Glomerular visceral epithelial cell (primary cell): ENCODE measurements around the gene MFN2.
A peak's percentile ranks its signal among the peaks of the same experiment; 100 is the strongest.
"Not testable (repeated sequence)": the region's sequence is repeated elsewhere in the genome, so short reads cannot be mapped to it uniquely, and the experiment has no call there.

ENCODE experiments used
- DNase-seq: peaks from one replicate; pipeline ENCODE4 v3.0.0-alpha.2; 2016; ENCODE audit errors: extremely low spot score

The MFN2 gene

DNA sequence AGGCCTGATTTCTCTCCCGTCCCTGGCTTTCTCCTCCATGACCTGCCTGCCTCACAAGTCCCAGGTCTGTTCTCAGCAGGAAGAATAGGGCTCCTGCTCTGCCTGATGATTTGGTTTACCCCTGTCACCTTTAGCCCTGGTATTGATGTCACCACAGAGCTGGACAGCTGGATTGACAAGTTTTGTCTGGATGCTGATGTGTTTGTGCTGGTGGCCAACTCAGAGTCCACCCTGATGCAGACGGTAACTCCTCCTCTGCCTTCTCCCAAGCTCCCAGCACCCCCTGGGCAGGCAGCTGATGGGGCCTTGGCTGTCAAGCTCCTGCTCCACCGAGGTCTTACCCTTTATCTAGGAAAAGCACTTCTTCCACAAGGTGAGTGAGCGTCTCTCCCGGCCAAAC lies 18.4 kb downstream of the MFN2 start:
- DNase-seq, result no peak

DNA sequence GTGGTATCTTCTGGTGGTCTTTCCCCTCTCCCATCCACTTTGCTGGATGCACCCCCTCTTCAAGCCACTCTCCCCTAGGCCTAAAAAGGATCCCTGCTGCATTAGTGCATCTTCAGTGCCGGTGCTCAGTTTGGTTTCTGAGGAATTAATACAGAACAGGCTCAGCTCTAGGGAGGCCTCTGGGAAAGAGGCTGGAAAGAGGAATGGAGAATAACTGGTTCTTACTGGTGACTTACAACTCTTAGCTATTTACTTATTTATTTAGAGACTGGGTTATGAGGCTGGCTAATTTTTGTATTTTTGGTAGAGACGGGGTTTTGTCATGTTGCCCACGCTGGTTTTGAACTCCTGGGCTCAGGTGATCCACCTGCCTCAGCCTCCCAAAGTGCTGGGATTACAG lies 19.0 kb downstream of the MFN2 start:
- DNase-seq, result no peak

DNA sequence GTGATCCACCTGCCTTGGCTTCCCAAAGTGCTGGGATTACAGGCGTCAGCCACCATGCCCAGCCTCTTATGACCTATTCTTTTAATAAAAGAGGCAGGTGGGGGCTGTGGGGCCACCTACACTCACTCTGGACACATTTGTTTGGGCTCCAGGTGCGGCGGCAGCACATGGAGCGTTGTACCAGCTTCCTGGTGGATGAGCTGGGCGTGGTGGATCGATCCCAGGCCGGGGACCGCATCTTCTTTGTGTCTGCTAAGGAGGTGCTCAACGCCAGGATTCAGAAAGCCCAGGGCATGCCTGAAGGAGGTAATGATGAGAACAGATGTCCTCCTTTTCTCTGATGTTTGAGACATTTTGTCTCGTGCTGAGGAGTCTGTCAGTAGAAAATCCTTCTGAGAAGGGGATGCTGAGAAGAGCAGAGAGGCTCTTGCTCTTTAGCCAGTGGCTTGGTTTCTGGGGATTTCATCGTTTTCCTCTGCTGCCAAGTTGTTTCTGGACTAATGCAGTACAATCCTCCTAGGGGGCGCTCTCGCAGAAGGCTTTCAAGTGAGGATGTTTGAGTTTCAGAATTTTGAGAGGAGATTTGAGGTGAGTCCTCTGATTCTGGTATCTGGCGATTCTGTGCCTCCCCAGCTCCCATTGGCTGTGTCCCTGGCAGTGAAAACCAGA lies 21.1 kb downstream of the MFN2 start:
- no peak for DNase-seq

DNA sequence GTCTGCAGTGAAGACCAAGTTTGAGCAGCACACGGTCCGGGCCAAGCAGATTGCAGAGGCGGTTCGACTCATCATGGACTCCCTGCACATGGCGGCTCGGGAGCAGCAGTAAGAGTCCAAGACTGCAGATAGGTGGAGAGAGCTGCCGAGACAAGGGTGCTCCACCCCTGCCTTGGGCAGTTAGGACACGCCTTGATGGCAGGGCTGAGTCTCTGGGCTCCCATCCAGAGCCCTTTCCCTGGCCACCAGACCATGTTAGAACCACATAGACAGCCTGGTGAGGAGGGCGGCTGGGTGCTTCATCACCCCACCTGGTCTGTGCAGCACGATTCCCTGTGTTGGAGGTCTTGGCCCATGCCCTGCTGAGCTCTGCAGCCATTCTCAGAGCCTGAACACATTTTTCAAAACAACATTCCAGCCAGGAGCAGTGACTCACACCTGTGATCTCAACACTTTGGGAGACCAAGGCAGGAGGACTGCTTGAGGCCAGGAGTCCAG lies 21.8 kb downstream of the MFN2 start:
- DNase-seq, result peak; percentile 46

DNA sequence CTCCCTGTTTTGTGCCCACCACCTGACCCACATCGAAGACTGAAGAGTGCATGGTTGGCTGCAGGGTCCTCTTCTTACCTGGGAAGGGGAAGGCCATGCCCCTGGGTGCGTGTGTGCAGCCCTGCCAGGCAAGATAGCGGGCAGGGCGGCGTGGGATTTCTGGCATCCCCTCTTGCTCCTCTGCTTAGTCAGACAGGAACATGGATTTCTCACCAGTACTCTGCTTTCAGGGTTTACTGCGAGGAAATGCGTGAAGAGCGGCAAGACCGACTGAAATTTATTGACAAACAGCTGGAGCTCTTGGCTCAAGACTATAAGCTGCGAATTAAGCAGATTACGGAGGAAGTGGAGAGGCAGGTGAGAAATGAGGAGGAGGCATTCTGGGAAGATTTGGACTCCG lies 23.5 kb downstream of the MFN2 start:
- no peak for DNase-seq

DNA sequence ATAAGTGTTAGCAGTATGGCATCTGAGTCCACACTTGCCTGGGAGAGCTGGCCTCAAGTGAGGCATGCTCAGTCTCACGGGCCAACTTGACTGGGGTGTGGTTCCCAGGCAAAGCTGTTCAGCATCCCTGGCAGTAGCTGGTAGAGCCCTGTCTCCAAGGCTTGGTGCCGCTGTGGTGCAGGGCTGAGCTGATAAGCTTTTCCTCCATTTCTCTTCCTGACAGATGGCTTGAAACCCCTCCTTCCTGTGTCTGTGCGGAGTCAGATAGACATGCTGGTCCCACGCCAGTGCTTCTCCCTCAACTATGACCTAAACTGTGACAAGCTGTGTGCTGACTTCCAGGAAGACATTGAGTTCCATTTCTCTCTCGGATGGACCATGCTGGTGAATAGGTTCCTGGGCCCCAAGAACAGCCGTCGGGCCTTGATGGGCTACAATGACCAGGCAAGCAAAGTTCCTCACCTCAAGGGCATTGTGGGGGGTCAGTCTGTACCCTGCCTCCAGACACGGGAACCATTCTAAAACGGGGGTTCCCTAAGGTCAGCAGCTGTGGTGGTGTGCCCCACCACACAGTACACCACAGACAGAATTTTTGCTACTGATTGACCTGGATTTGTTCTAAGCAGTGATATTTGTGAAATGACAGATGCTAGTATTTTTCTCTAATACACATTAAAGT lies 25.4 kb downstream of the MFN2 start:
- no peak for DNase-seq

DNA sequence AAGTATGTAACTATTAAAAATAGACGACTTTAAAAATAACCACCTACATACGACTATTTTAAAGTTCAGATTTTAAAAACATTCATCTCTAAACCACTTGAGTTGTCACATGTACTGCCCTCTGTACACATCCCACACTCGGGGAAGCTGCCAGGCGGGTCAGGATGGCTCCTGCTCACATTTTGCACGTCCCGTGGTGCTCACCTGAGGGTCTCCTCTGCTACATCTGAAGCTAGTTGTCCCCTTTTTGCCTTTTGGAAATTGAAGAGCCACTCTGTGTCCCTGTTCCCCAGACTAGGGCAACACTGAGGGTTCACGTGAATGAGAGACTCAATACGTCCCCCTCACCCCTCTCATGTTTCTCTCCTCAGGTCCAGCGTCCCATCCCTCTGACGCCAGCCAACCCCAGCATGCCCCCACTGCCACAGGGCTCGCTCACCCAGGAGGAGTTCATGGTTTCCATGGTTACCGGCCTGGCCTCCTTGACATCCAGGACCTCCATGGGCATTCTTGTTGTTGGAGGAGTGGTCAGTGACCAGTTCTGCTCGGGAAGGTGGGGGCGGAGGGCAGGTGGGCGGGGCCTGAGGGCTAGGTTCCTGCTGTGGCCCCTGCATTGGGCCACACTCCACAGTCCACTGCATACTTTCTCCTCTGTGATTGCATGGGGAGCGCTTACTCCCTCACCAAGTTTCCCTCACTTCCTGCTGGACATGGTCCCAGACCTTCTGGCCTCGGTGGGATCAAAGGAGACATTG lies 26.1 kb downstream of the MFN2 start:
- DNase-seq, result no peak

DNA sequence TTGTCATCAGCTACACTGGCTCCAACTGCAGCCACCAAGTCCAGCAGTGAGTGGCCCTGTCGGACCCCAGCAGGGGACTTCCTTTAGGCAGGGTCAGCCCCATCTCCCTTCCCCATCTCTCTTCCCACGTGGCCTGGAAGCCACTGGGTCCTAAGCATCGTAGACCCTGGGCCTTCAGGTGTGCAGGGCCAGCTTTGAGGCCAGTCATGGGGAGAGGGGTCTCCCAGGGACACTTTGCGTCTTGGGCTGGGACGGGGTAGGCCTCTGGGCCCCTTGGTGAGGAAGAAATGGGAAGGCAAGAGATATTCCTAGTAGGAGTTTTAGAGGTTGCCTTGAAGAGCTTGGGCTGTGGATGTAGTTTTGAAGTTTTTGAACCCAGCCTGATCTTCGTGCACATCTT lies 27.0 kb downstream of the MFN2 start:
- DNase-seq, result no peak

DNA sequence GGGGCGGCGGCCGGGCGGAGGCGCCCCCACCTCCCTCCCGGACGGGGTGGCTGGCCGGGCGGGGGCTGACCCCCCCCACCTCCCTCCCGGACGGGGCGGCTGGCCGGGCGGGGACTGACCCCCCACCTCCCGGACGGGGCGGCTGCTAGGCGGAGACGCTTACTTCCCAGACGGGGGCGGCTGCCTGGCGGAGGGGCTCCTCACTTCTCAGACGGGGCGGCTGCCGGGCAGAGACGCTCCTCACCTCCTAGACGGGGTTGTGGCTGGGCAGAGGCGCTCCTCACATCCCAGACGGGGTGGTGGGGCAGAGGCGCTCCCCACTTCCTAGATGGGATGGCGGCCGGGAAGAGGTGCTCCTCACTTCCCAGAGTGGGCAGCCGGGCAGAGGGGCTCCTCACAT lies 28.1 kb downstream of the MFN2 start:
- not testable (repeated sequence) for DNase-seq

DNA sequence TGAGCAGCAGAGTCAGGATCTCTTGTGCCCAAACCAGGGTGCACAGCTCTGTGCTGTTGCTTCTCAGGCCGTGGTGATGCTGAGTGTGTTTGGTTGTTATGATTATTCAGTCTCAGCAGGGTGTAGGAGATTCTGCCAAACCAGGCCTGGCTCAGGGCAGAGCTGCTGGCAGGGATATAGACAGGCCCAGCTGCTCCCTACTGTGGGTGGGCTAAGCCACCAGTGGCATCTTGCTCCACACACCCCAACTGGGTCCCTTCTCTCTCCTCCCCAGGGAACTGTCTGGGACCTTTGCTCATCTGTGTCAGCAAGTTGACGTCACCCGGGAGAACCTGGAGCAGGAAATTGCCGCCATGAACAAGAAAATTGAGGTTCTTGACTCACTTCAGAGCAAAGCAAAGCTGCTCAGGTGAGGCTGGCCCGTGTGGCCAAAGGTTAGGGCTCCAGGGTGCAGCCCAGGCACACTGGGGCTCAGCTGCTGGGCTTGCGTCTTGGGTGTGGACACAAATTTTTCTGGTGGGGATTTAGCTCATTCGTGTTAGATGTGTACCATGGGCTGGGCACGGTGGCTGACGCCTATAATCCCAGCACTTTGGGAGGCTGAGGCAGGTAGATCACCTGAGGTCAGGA lies 29.2 kb downstream of the MFN2 start:
- DNase-seq, result no peak

DNA sequence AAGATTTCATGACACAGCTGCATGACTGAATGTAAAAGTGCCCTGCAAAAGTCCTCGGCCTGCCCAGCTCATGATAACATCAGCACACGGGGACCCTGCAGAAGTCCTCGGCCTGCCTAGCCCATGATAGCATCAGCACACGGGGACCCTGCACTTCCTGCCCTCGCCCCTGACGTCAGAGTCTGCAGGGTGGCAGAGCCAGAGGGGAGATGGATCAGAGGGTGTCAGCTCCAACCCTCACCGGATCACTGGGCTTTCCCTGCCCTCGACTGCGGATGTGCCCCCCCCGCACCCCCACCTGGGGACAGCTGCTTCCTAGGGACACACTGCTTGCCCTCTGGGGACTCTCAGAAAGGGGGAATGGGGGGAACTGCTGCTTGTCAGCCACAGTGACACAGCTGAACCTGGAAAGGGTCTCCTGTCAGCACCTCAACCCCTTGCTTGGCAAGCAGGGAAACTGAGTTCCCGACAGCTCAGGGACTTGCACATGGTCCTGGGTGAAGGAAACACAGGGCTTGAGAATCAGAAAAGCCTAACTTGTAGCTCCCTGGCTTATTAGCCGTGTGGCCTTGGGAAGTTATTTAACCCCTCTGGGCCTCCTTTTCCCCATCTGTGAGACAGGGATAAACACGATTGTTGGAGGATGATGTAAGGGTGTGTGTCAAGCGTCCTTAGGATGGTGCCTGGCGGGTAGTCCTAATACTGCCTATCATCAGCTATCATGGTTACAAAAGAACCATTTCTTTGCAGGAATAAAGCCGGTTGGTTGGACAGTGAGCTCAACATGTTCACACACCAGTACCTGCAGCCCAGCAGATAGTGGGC lies 30.7 kb downstream of the MFN2 start:
- DNase-seq, result no peak

DNA sequence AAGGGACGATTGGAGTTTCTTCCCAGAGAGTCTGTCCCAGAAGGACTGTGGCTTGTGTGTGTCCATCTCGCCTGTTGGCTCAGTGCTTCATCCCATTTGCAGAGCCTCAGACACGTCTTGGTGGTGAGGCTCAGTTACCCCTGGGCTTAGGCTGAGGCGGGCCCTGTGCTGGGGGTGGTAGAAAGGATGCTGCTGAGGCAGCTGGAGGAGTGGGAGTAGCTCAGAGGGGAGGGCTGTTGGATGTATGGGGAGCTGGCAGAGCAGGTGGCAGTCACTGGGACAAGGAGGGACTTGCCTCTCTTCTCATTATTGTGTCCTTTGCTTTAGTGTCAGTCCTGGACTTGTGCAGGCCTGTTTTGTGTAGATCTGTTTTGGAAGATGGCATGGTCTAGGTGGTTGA lies 31.8 kb downstream of the MFN2 start:
- DNase-seq, result no peak

DNA sequence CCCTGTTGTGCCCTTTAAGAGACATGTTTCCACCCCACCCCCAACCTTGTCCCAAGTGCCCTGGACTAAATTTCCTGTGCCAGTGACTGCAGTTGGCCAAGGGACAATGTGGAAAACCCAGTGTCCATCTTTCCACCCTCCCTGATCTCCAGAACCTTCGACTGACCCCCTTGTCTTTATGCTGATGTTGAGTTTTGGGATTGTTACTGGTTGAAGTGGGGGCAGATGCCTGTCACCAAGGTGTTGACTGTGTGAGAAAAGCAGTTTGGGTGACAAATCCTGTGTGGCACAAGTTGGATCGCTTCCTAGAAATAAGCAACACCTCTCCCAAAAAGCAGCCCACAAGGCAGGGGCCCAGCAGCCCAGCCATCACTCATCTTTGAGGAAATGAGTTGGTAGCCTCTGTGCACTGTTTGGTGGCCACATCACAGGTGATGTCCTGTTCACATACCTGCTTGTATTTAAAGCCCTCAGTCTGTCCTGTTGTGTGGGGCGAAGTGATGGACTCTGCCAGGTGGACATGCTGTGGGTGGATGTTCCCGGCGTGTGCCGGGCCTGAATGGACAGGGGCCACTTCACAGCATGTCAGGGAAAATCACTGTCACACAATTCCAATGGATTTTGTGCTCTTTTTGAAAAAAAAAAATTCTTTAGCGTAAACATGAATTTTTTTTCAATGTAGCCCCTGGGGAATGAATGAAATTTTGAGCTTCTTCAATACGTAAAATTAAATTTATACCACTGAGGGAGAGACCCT lies 32.5 kb downstream of the MFN2 start:
- no peak for DNase-seq

DNA sequence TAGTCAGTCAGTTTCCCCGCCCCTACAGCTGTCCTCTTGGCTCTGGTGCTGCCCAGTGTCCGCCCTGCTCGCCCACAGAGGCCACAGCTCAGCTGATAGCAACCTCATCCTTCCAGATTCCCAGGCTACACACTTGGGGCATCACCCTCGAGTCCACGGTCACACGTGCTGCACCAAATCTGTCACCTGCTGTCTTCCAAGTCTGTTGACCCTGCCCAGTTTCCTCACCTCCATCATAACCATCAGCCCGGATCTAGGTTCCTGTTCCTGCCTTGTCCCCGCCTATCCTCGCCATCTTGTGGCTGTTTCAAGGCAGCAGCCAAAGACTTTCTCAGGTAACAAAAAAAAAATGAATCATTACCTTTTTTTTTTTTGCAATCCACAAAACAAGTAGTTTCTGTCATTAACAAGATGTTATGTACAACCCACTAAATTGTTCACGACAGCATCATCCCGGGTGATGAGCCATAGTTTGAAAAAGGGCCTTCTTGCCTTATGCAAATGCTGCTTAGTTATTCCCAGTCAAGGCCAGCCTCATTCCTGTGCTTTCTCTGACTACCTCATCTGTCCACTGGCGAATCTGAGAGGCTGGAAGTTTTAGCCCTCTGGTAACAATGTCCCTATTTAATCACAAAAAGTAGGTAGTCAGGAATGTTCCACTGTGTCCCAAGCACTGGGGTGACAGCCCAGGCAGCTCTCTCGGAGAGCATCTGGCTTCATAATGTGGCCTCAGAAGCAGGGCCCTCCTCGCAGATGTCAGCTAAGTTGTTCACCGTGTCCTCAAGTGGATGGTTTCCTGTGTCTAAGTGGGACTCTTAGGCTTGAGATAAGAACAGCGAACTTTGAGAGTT lies 34.1 kb downstream of the MFN2 start:
- DNase-seq, result no peak

DNA sequence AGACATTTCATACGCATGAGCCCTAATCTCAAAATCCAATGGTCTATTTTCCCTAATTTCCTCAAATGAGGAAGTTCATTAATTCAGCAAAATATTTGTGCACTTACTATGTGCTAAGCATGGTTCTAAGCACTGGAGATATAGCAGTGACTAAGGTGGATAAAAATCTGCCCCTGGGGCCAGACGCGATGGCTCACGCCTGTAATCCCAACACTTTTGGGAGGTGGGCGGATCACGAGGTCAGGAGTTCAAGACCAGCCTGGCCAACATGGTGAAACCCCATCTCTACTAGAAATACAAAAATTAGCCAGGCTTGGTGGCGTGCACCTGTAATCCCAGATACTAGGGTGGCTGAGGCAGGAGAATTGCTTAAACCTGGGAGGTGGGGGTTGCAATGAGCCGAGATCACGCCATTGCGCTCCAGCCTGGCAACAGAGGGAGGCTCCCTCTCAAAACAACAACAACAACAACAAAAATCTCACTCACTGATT lies 34.8 kb downstream of the MFN2 start:
- DNase-seq, result no peak

DNA sequence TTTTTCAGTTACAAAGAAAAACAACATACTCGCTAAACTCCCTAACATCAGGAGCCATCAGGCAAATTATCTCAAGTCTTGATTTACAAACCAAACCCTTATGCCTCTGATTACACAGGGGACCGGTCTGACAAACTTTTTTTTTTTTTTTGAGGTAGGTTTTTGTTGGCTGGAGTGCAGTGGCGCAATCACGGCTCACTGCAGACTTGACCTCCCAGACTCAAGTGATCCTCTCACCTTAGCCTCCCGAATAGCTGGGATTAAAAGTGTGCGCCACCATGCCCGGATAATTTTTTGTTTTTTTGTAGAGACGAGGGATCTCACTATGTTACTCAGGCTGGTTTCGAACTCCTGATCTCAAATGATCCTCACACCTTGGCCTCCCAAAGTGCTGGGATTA lies 35.3 kb downstream of the MFN2 start:
- DNase-seq, result no peak

DNA sequence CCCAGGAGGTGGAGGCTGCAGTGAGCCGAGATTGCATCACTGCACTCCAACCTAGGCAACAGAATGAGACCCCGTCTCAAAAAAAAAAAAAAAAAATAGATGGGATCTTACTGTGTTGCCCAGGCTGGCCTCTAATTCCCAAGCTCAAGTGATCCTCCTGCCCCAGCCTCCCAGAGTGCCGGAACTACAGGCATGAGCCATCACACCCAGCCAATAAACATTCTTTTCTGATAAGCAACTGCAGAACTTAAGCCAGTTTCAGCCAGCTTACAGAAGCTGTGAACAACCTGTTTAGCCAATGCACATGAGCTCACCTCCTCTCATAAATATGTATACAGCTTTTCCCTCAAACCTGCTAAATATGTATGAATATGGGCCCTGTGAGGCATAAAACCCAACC lies 35.9 kb downstream of the MFN2 start:
- no peak for DNase-seq

DNA sequence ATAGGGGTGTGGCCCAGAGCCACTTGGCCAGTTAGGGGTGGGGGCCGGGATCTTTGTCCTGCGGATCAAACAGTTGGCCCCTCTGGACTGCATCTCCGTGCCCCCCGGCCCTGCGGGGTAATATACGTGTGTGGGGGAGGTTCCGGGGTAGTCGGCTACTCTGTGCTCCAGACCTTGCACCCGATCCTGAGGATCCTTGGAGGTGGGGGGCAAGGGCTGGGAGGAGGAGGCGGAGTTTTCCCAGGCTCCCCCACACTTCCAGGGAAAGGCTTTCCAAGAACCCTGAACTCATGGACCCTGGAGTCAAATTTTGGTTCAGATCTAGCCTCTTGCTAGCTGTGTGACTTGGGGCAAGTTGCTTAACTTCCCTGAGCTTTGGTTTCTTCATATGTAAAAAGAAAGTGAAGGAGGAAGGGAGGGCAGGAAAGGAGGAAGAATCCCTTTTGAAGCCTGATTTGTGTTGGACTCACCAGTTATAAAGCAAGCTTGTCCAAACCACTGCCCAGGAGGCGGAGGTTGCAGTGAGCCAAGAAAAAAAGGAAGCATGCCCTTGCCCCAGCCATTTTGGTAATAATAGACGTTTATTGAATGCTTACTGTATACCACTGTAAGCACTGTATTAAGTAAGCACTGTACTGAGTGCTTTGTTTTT lies 39.7 kb downstream of the MFN2 start:
- peak; percentile 14 for DNase-seq

DNA sequence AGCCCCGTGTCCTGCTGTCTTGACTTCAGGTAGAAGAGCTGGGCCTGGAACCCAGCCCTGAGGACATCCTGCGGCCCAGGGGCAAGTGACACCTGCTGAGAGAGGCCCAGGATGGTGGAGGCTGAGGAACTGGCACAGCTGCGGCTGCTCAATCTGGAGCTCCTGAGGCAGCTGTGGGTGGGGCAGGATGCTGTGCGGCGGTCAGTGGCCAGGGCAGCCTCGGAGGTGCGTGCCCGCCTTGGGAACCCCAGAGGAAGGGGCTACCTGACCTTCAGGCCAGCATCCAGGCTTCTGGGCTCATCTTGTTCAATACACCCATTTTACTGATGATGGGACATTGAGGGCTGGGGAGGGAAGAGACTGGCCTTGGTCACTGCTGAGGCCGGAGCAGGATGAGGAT lies 41.4 kb downstream of the MFN2 start:
- DNase-seq, result no peak
